Right lobe of liver (tissue), 4 donors: ENCODE results near the gene LHCGR.

Experiments used
- CTCF ChIP-seq, 4 donors: fragments of 200-600 bp in 3 of 4; fragments of 450-650 bp in 1 of 4; IDR thresholded peaks; one replicate each; pipeline versions ENCODE4 v1.5.1 to v1.8.0; 2016 to 2022; ENCODE audit warnings: antibody characterized with exemption in 4 of 4, mild to moderate bottlenecking in 2 of 4
- POLR2A ChIP-seq: fragments of 450-650 bp; IDR thresholded peaks from one replicate; pipeline ENCODE4 v1.6.1; 2017; ENCODE audit warnings: antibody characterized with exemption, mild to moderate bottlenecking
- donor health status: DM: no; HTN: no; CAD: no.
- donor health status: DM: no; HTN: no; CAD: no.
- donor health status: DM: no; HTN: yes; CAD: no.

GRCh38 chr2:48771241-48772014 is 15.9 kb upstream of the LHCGR start:
- TF ChIP-seq POLR2A (no peak), CTCF (IDR thresholded peaks at IDR 0.05) (no peak)
